AG10803 (cell line): ENCODE results near the gene WDR36.

ENCODE experiments used
- DNase-seq: peaks from one replicate; pipeline ENCODE4 v3.0.0; 2010; ENCODE audit warnings: low read depth
- H3K4me3 ChIP-seq: 2 replicates; pipeline ENCODE4 v1.5.1; 2011; ENCODE audit warnings: mild to moderate bottlenecking, low read length, control low read depth
- CTCF ChIP-seq: conservative IDR thresholded peaks from 2 replicates; pipeline ENCODE4 v1.5.1; 2011; ENCODE audit warnings: mild to moderate bottlenecking, low read length, control low read depth, inconsistent platforms

The WDR36 gene

GRCh38 chr5:111159845-111160244 lies 67.7 kb downstream of the WDR36 start:
- TF ChIP-seq CTCF: no peak
- H3K4me3 ChIP-seq: no peak overlapping the region
- DNase-seq: no peak

GRCh38 chr5:111163000-111163399 lies 70.9 kb downstream of the WDR36 start:
- TF ChIP-seq CTCF: no peak
- DNase-seq: no peak
- no peak overlapping the region for H3K4me3 ChIP-seq

GRCh38 chr5:111165058-111165457 lies 72.9 kb downstream of the WDR36 start:
- no peak overlapping the region for H3K4me3 ChIP-seq
- TF ChIP-seq CTCF: no peak
- no peak for DNase-seq

GRCh38 chr5:111167551-111167950 lies 75.4 kb downstream of the WDR36 start:
- DNase-seq: no peak
- TF ChIP-seq CTCF: no peak
- H3K4me3 ChIP-seq: no peak overlapping the region

- DNase-seq: no peak
- no peak for TF ChIP-seq CTCF
- no peak overlapping the region for H3K4me3 ChIP-seq
These were observed 76.5 kb downstream of the WDR36 start for GRCh38 chr5:111168608-111169007.

GRCh38 chr5:111169269-111169668 lies 77.1 kb downstream of the WDR36 start:
- no peak for TF ChIP-seq CTCF

GRCh38 chr5:111170279-111170678 lies 78.1 kb downstream of the WDR36 start:
- TF ChIP-seq CTCF: no peak

More at GRCh38 chr5:111169269-111169668, 77.1 kb downstream of the WDR36 start:
- DNase-seq: no peak
- H3K4me3 ChIP-seq: no peak overlapping the region

More at GRCh38 chr5:111170279-111170678, 78.1 kb downstream of the WDR36 start:
- DNase-seq: no peak
- H3K4me3 ChIP-seq: no peak overlapping the region
